Suprapubic skin (tissue), 4 donors: ENCODE measurements around the gene RPA1. TPM values are rescaled to one million over a fixed set of nuclear protein-coding genes. Genes with fewer than 3 reads are reported as not detected.

Source experiments
- DNase-seq, 2 donors: peaks; one replicate each; pipeline ENCODE4 v3.0.0-alpha.2; 2019; ENCODE audit warnings: low spot score in 2 of 2
- H3K27ac ChIP-seq: fragments of 200-600 bp; sonication (generic); one replicate; pipeline ENCODE4 v1.5.1; 2019
- H3K27me3 ChIP-seq: fragments of 200-600 bp; sonication (generic); one replicate; pipeline ENCODE4 v1.5.1; 2019
- H3K36me3 ChIP-seq: fragments of 200-600 bp; sonication (generic); one replicate; pipeline ENCODE4 v1.5.1; 2019
- H3K4me1 ChIP-seq: fragments of 200-600 bp; sonication (generic); one replicate; pipeline ENCODE4 v1.5.1; 2019
- H3K4me3 ChIP-seq: fragments of 200-600 bp; sonication (generic); one replicate; pipeline ENCODE4 v1.5.1; 2019; ENCODE audit warnings: mild to moderate bottlenecking
- H3K9me3 ChIP-seq: fragments of 200-600 bp; sonication (generic); one replicate; pipeline ENCODE4 v1.5.1; 2019
- CTCF ChIP-seq, 2 donors: fragments of 200-600 bp in 1 of 2; fragments of 450-650 bp in 1 of 2; sonication (generic) in 1 of 2; IDR thresholded peaks; one replicate each; pipeline ENCODE4 v1.5.1; 2016 to 2019; ENCODE audit warnings: antibody characterized with exemption in 2 of 2, mild to moderate bottlenecking in 1 of 2, moderate library complexity in 1 of 2
- EP300 ChIP-seq: sonication (generic); formaldehyde crosslinking; IDR thresholded peaks from one replicate; pipeline ENCODE4 v1.6.1; 2017; ENCODE audit warnings: antibody characterized with exemption
- POLR2A ChIP-seq, 2 donors: fragments of 450-650 bp; IDR thresholded peaks; one replicate each; pipeline ENCODE4 v1.6.1; 2017; ENCODE audit warnings: antibody characterized with exemption in 2 of 2, mild to moderate bottlenecking in 2 of 2, moderate library complexity in 2 of 2
- POLR2AphosphoS5 ChIP-seq, 3 donors: sonication (generic); formaldehyde crosslinking; IDR thresholded peaks; one replicate each; pipeline ENCODE4 v1.6.1; 2017; ENCODE audit warnings: antibody characterized with exemption in 3 of 3
- WGBS: methylation state at CpG from one replicate; pipeline ENCODE4 v1.1.5; 2018; 5-methylcytosine and 5-hydroxymethylcytosine counted together
- total RNA-seq, 4 donors: library from RNA; depleted of rRNA; stranded (reverse); fragments of >200 nt; gene quantifications; one replicate each; pipeline ENCODE4 v1.1.0, GENCODE V29; 2016

RPA1 gene
- total RNA-seq, 4 donors from 2014 or later, result 27.6 to 58.2 (median 36.7) TPM

- TF ChIP-seq EP300 (no peak), POLR2A (IDR thresholded peaks at IDR 0.05) (no peak), POLR2AphosphoS5 (IDR thresholded peaks at IDR 0.05) (no peak), CTCF (IDR thresholded peaks at IDR 0.05) (no peak)
- Histone ChIP-seq H3K36me3 (peaks cover 12% of the 10 kb centered on the region), H3K27me3 (no peaks in the 10 kb centered on the region), H3K27ac (no peak overlapping the region), H3K4me1 (peaks cover 10% of the 10 kb centered on the region), H3K9me3 (no peaks in the 10 kb centered on the region), H3K4me3 (no peak overlapping the region)
- 40% methylated on average over 27 of the region's 27 CpGs for WGBS
- no peak for DNase-seq
Measured at GRCh38 chr17:1931844-1932579, 102.2 kb downstream of the RPA1 start.

- peaks cover 10% of the 10 kb centered on the region for H3K4me1 ChIP-seq
- peaks cover 13% of the 10 kb centered on the region for H3K36me3 ChIP-seq
- TF ChIP-seq POLR2AphosphoS5 (IDR thresholded peaks at IDR 0.05) (no peak), EP300 (no peak), POLR2A (IDR thresholded peaks at IDR 0.05) (no peak), CTCF (IDR thresholded peaks at IDR 0.05) (no peak)
- no peak overlapping the region for H3K27ac ChIP-seq
- no peak for DNase-seq
- no peak overlapping the region for H3K4me3 ChIP-seq
- 90% methylated on average over 20 of the region's 27 CpGs for WGBS
- no peaks in the 10 kb centered on the region for H3K9me3 ChIP-seq
- no peaks in the 10 kb centered on the region for H3K27me3 ChIP-seq
Measured at GRCh38 chr17:1933875-1934715, 104.3 kb downstream of the RPA1 start.

GRCh38 chr17:1934901-1935300, 105.1 kb downstream of the RPA1 start:
- no peaks in the 10 kb centered on the region for H3K27me3 ChIP-seq
- no peak overlapping the region for H3K4me3 ChIP-seq
- H3K27ac ChIP-seq, result no peak overlapping the region
- no peaks in the 10 kb centered on the region for H3K9me3 ChIP-seq
- H3K36me3 ChIP-seq, result peaks cover 13% of the 10 kb centered on the region
- no peak for DNase-seq
- peaks cover 10% of the 10 kb centered on the region for H3K4me1 ChIP-seq
- 84% methylated on average over 17 of the region's 17 CpGs for WGBS
- TF ChIP-seq POLR2A (IDR thresholded peaks at IDR 0.05), result no peak
- TF ChIP-seq POLR2AphosphoS5 (IDR thresholded peaks at IDR 0.05), result no peak
- TF ChIP-seq CTCF (IDR thresholded peaks at IDR 0.05), result no peak
- TF ChIP-seq EP300, result no peak

- Histone ChIP-seq H3K27me3 (no peaks in the 10 kb centered on the region), H3K36me3 (peaks cover 13% of the 10 kb centered on the region), H3K27ac (no peak overlapping the region), H3K9me3 (no peaks in the 10 kb centered on the region), H3K4me3 (no peak overlapping the region), H3K4me1 (peaks cover 15% of the 10 kb centered on the region)
- WGBS, result 100% methylated on average over 14 of the region's 28 CpGs
- no peak for DNase-seq
- TF ChIP-seq CTCF (IDR thresholded peaks at IDR 0.05), result no peak
- no peak for TF ChIP-seq POLR2AphosphoS5 (IDR thresholded peaks at IDR 0.05)
- no peak for TF ChIP-seq EP300
Measured at GRCh38 chr17:1936766-1937165, 107.0 kb downstream of the RPA1 start.

- H3K4me1 ChIP-seq, result peaks cover 9% of the 10 kb centered on the region
- 90% methylated on average over 6 of the region's 25 CpGs for WGBS
- H3K27me3 ChIP-seq, result no peaks in the 10 kb centered on the region
- H3K9me3 ChIP-seq, result no peaks in the 10 kb centered on the region
- no peak for DNase-seq
- no peak overlapping the region for H3K4me3 ChIP-seq
- TF ChIP-seq EP300 (no peak), POLR2A (IDR thresholded peaks at IDR 0.05) (no peak)
- no peak overlapping the region for H3K27ac ChIP-seq
- peaks cover 13% of the 10 kb centered on the region for H3K36me3 ChIP-seq
Measured at GRCh38 chr17:1937461-1937860, 107.7 kb downstream of the RPA1 start.
